ENCODE measurements around the gene SNAPC3.
A peak's percentile ranks its signal among the peaks of the same experiment; 100 is the strongest.

SNAPC3 gene

GRCh38 chr9:15485836-15486666, 63.4 kb downstream of the SNAPC3 start:
- no peak for DNase-seq (ENCODE audit: insufficient read length, low spot score)

GRCh38 chr9:15491950-15492349, 69.3 kb downstream of the SNAPC3 start:
- FAIRE-seq, result no peak

More at GRCh38 chr9:15485836-15486666, 63.4 kb downstream of the SNAPC3 start:
- no peak for FAIRE-seq

GRCh38 chr9:15492485-15493150, 69.9 kb downstream of the SNAPC3 start:
- DNase-seq (ENCODE audit: insufficient read length, low spot score) (no peak), FAIRE-seq (no peak)

More at GRCh38 chr9:15491950-15492349, 69.3 kb downstream of the SNAPC3 start:
- DNase-seq (ENCODE audit: insufficient read length, low spot score), result no peak

GRCh38 chr9:15498246-15498995, 75.7 kb downstream of the SNAPC3 start:
- FAIRE-seq (no peak), DNase-seq (ENCODE audit: insufficient read length, low spot score) (no peak)

- no peak for DNase-seq (ENCODE audit: insufficient read length, low spot score)
- no peak for FAIRE-seq
These were observed 76.5 kb downstream of the SNAPC3 start for GRCh38 chr9:15499139-15499538.

- DNase-seq (ENCODE audit: insufficient read length, low spot score) (no peak), FAIRE-seq (no peak)
These were observed 78.5 kb downstream of the SNAPC3 start for GRCh38 chr9:15501179-15501578.

GRCh38 chr9:15501803-15502202, 79.1 kb downstream of the SNAPC3 start:
- FAIRE-seq (no peak), DNase-seq (ENCODE audit: insufficient read length, low spot score) (no peak)

GRCh38 chr9:15505921-15506320, 83.2 kb downstream of the SNAPC3 start:
- DNase-seq (ENCODE audit: insufficient read length, low spot score) (no peak), FAIRE-seq (no peak)

- FAIRE-seq (no peak), DNase-seq (ENCODE audit: insufficient read length, low spot score) (peak; percentile 7)
These were observed 87.5 kb downstream of the SNAPC3 start for GRCh38 chr9:15509931-15510788.

- FAIRE-seq (no peak), DNase-seq (ENCODE audit: insufficient read length, low spot score) (peak; percentile 59)
These were observed 88.3 kb downstream of the SNAPC3 start, which contains the start of gene PSIP1 for GRCh38 chr9:15510789-15511575. Gene PSIP1, minus strand, starts transcription at chr9:15510970. Its CDS starts 782 bp downstream, at chr9:15510188.
